DMS 273 (cell line): Measurements from ENCODE around the gene DCLK1.

Source experiments
- DNase-seq: peaks from one replicate; lab custom pipeline; 2025; ENCODE audit not compliant: unreplicated experiment; lab: John Stamatoyannopoulos, UW

Gene DCLK1

DNA sequence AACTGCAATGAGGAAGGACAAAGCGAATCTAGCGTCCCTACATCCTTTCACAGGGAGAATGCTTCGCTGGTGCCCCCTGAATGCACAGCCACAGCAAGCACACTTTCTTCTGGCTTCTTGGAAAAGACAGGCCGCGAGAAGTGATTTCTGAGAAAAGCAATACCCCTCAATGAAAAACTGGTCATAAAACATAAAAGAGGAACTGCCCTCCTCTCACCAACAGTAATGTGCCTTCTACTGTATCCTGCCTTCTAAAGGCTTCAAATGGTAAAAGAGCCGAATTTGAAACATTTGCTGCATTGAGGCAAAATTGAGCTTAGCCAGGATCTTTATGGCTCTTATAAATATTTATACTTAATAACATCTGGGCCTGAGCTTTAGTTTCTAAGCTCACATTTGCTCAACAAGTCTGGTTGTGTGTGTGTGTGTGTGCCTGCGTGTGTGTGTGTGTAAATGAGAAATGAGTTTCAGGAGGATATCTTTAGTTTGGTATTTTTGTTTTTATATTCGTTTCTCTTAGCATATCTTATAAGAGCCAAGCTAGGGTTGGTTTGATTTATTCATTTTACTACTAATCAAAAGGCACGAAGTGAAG is 408.6 kb downstream of the DCLK1 start:
- no peak for DNase-seq

DNA sequence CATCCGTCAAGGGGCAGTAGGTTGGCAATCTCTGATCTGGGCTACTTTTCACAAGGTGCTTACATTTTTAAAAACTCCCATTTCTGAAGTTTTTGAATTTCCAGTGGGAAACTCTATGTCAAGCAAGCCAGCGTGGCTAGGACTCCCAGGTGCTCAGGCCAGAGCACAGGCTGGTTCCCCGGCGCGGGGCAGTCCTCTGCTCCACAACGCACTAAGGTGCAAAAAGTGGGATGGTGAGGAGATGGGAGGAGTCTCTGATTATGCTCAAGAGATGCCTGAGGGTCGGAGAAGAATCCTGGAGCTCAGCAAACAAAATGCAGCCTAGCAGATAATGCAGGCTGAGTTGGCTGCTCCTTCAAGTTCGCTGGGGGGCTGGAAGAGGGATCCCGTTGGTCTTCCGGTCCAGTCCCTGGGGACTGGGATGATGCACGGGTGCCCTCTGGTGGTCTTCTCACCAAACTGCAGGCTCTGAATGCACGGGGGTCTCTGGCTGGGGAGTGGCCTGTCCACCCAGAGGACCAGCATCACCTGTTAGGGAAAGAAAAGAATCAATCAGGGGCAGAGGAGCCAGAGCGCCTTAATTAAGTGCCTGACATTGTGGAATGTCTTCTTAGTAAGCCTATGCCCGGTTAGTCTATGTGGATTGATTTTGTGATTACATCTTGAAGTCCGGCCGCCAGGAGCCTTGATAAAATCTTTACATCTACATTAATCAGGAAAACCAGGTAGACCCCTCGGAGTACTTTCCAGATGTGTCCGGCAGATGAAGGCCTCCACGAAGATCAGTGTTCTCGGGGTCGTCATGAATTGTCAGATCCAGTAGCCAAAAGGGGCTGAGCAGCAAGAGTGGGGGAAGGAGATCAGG is 410.3 kb downstream of the DCLK1 start:
- peak; percentile 75 for DNase-seq

- DNase-seq = no peak
Measured at GRCh38 chr13:35720290-35720689, 410.9 kb downstream of the DCLK1 start.
